PFSK-1 (cell line): Measurements from ENCODE around the gene TMEM207.

Experiments used
- POLR2AphosphoS5 ChIP-seq: IDR thresholded peaks from 2 replicates; pipeline ENCODE4 v1.6.1; 2012; ENCODE audit warnings: low read depth, mild to moderate bottlenecking, control low read depth, low read length, moderate library complexity
- SIN3A ChIP-seq: IDR thresholded peaks from 2 replicates; pipeline ENCODE4 v1.6.1; 2012; ENCODE audit warnings: mild to moderate bottlenecking, low read length, moderate library complexity, borderline replicate concordance; ENCODE audit not compliant: insufficient read depth
- TAF1 ChIP-seq: IDR thresholded peaks from 2 replicates; pipeline ENCODE4 v1.6.1; 2012; ENCODE audit warnings: low read length, control low read depth, borderline replicate concordance; ENCODE audit not compliant: insufficient read depth

DNA sequence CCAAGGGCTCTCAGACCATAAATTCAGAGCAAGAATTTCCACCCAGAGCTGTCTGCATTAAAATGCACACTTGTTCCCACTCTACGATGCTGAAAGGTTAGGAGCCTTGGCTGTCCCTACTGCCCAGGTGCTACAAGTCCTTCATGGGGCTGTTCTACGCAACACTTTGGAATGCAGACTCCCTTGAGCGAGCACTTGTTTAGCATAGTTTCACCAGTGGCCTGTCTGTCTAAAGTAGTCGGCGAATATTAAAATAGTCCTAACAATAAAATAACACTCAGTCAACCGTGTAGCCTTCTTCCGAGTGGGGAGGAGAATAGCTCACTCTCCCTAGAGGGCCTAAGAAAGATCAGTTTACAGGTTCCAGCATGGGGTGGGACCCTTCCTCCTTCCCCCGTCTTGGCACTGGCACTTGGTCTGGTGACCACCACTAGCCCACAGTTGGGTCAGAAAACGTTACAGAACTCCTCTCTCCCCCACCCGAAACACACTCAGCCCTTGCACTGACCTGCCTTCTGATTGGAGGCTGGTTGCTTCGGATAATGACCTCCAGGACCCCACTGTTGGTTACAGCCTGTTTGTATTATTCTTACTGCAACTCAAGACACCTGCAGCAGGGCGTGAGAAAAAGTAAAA lies 62.0 kb downstream of the TMEM207 start, which contains the start of gene CLDN16:
- TF ChIP-seq TAF1 = no peak
- no peak for TF ChIP-seq POLR2AphosphoS5
- no peak for TF ChIP-seq SIN3A
